Panc1 (cell line): Measurements from ENCODE around the gene NGB. TPM values are rescaled to one million over a fixed set of nuclear protein-coding genes. Genes with fewer than 3 reads are reported as not detected.
A peak's percentile ranks its signal among the peaks of the same experiment; 100 is the strongest.

ENCODE experiments used
- ATAC-seq: fragments of 200-7000 bp; cut with Tn5 transposase; 2 replicates; pipeline ENCODE4 v1.9.1; 2020; ENCODE audit warnings: mild to moderate bottlenecking, moderate library complexity
- BruUV-seq: library from RNA; stranded (reverse); fragments of 400-500 nt; replicated peaks from 2 replicates; lab custom pipeline; 2021; lab: Mats Ljungman, UMichigan
- CTCF ChIA-PET: fragments of 300-600 bp; sonication (Branson Sonifier 250); formaldehyde crosslinking; loops from one replicate; lab custom pipeline; 2022; ENCODE audit warnings: antibody characterized with exemption; lab: Charles Lee
- POLR2A ChIA-PET: fragments of 300-600 bp; sonication (Branson Sonifier 250); formaldehyde crosslinking; loops from one replicate; lab custom pipeline; 2022; ENCODE audit warnings: antibody characterized with exemption; lab: Charles Lee
- DNase-seq: peaks from one replicate; pipeline ENCODE4 v3.0.0-alpha.2; 2010; ENCODE audit warnings: low read depth, low spot score
- H3K27ac ChIP-seq: 2 replicates; pipeline ENCODE4 v1.5.1; 2011; ENCODE audit warnings: mild to moderate bottlenecking, low read length, inconsistent platforms
- H3K27me3 ChIP-seq: fragments of 200-500 bp; sonication (Bioruptor generic); 2 replicates; pipeline ENCODE4 v1.6.0; 2014; ENCODE audit warnings: low read length, inconsistent platforms; ENCODE audit not compliant: control insufficient read depth, insufficient read depth
- H3K36me3 ChIP-seq: fragments of 200-500 bp; sonication (Bioruptor generic); 2 replicates; pipeline ENCODE4 v1.5.1; 2014; ENCODE audit warnings: inconsistent platforms, mild to moderate bottlenecking, low read length, moderate library complexity; ENCODE audit not compliant: control insufficient read depth, insufficient read depth
- H3K4me1 ChIP-seq: 2 replicates; pipeline ENCODE4 v1.5.1; 2011; ENCODE audit warnings: inconsistent platforms, mild to moderate bottlenecking, low read length, moderate library complexity; ENCODE audit not compliant: control insufficient read depth, insufficient read depth
- H3K4me3 ChIP-seq, 2 experiments: 2 replicates each; pipeline ENCODE4 v1.5.1; 2011 to 2012; ENCODE audit warnings: low read depth in 2 of 2, low read length in 2 of 2, mild to moderate bottlenecking in 2 of 2, inconsistent platforms in 1 of 2, moderate library complexity in 1 of 2
- H3K9me3 ChIP-seq: fragments of 200-500 bp; sonication (Bioruptor generic); 2 replicates; pipeline ENCODE4 v1.5.1; 2014; ENCODE audit warnings: low read depth, mild to moderate bottlenecking, inconsistent platforms, low read length, moderate library complexity; ENCODE audit not compliant: control insufficient read depth, insufficient read depth
- POLR2AphosphoS5 ChIP-seq: IDR thresholded peaks from 2 replicates; pipeline ENCODE4 v1.6.1; 2012; ENCODE audit warnings: mild to moderate bottlenecking, low read depth, low read length, moderate library complexity
- SIN3A ChIP-seq: IDR thresholded peaks from 2 replicates; pipeline ENCODE4 v1.6.1; 2012; ENCODE audit warnings: low read depth, mild to moderate bottlenecking, low read length, moderate library complexity, borderline replicate concordance; ENCODE audit not compliant: insufficient read depth
- TCF7L2 ChIP-seq: IDR thresholded peaks from 2 replicates; pipeline ENCODE4 v1.6.1; 2011; ENCODE audit warnings: mild to moderate bottlenecking, low read depth, low read length, inconsistent platforms
- in situ Hi-C: cut with HindIII; loops from 2 replicates; pipeline ENCODE4 v1.10.0; 2016; ENCODE audit warnings: low sequenced_read_pairs, low pct_unique_long_range_greater_than_20kb
- intact Hi-C: fragments of 100-400 bp; cut with micrococcal nuclease; formaldehyde crosslinking; loops from one replicate; pipeline ENCODE4 v1.10.0; 2022; ENCODE audit not compliant: unreplicated experiment
- total RNA-seq: library from RNA; stranded (reverse); gene quantifications from one replicate; pipeline ENCODE4 v1.2.1, GENCODE V29; 2021; ENCODE audit not compliant: unreplicated experiment
- TF ChIP-seq, protein P1 (sequence below), 2 experiments: IDR thresholded peaks; 2 replicates each; pipeline ENCODE4 v1.6.1; 2011 to 2012; ENCODE audit warnings: low read depth in 2 of 2, control low read depth in 1 of 2, low read length in 1 of 2, mild to moderate bottlenecking in 1 of 2, moderate library complexity in 1 of 2; ENCODE audit not compliant: insufficient read depth in 1 of 2
- TF ChIP-seq, protein P2 (sequence below): fragments of 450-650 bp; IDR thresholded peaks from 2 replicates; pipeline ENCODE4 v1.5.1; 2017; ENCODE audit warnings: mild to moderate bottlenecking

NGB gene
- total RNA-seq, 1 experiment from 2014 or later: not detected

DNA sequence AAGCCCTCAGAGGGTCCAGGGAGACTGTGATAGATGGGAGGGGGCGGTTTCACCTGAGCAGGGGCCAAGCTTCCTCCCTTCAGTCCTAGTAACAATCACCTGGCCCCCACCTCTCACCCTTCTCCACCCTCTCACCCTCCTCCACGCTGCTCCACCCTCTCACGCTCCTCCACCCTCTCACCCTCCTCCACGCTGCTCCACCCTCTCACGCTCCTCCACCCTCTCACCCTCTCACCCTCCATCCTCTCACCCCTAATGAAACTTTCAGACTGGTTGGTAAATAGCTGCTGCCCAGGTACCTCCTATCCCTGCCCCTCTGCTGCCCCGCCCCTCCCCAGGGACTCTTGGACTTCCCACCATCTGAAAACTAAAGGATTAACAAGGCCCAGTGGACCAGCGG, 34.2 kb downstream of the NGB start:
- Histone ChIP-seq H3K4me1 (no peaks in the 10 kb centered on the region), H3K27ac (no peak overlapping the region), H3K9me3 (no peaks in the 10 kb centered on the region), H3K27me3 (no peaks in the 10 kb centered on the region), H3K36me3 (no peaks in the 10 kb centered on the region), H3K4me3 (no peak overlapping the region)
- intact Hi-C loops: no loop called here
- in situ Hi-C loops: no loop called here
- POLR2A ChIA-PET: no interaction called here
- no peak for TF ChIP-seq POLR2AphosphoS5
- TF ChIP-seq, protein P1, sequence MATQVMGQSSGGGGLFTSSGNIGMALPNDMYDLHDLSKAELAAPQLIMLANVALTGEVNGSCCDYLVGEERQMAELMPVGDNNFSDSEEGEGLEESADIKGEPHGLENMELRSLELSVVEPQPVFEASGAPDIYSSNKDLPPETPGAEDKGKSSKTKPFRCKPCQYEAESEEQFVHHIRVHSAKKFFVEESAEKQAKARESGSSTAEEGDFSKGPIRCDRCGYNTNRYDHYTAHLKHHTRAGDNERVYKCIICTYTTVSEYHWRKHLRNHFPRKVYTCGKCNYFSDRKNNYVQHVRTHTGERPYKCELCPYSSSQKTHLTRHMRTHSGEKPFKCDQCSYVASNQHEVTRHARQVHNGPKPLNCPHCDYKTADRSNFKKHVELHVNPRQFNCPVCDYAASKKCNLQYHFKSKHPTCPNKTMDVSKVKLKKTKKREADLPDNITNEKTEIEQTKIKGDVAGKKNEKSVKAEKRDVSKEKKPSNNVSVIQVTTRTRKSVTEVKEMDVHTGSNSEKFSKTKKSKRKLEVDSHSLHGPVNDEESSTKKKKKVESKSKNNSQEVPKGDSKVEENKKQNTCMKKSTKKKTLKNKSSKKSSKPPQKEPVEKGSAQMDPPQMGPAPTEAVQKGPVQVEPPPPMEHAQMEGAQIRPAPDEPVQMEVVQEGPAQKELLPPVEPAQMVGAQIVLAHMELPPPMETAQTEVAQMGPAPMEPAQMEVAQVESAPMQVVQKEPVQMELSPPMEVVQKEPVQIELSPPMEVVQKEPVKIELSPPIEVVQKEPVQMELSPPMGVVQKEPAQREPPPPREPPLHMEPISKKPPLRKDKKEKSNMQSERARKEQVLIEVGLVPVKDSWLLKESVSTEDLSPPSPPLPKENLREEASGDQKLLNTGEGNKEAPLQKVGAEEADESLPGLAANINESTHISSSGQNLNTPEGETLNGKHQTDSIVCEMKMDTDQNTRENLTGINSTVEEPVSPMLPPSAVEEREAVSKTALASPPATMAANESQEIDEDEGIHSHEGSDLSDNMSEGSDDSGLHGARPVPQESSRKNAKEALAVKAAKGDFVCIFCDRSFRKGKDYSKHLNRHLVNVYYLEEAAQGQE (IDR thresholded peaks at IDR 0.05; ENCODE audit: insufficient read depth in 1 of 2, low read depth in 2 of 2, low read length in 1 of 2): no peak
- TF ChIP-seq, protein P2, sequence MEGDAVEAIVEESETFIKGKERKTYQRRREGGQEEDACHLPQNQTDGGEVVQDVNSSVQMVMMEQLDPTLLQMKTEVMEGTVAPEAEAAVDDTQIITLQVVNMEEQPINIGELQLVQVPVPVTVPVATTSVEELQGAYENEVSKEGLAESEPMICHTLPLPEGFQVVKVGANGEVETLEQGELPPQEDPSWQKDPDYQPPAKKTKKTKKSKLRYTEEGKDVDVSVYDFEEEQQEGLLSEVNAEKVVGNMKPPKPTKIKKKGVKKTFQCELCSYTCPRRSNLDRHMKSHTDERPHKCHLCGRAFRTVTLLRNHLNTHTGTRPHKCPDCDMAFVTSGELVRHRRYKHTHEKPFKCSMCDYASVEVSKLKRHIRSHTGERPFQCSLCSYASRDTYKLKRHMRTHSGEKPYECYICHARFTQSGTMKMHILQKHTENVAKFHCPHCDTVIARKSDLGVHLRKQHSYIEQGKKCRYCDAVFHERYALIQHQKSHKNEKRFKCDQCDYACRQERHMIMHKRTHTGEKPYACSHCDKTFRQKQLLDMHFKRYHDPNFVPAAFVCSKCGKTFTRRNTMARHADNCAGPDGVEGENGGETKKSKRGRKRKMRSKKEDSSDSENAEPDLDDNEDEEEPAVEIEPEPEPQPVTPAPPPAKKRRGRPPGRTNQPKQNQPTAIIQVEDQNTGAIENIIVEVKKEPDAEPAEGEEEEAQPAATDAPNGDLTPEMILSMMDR: no peak
- no peak for TF ChIP-seq SIN3A
- TF ChIP-seq TCF7L2: no peak
- DNase-seq: no peak
- CTCF ChIA-PET: interaction anchor here (1.3 kb wide), 1 partner anchor 24 kb away, joined by 3 read pairs; no protein-coding TSS in a partner anchor
- no TSS peak for BruUV-seq
- ATAC-seq: peak; percentile 39; the same call in 1 of the 2 replicates

DNA sequence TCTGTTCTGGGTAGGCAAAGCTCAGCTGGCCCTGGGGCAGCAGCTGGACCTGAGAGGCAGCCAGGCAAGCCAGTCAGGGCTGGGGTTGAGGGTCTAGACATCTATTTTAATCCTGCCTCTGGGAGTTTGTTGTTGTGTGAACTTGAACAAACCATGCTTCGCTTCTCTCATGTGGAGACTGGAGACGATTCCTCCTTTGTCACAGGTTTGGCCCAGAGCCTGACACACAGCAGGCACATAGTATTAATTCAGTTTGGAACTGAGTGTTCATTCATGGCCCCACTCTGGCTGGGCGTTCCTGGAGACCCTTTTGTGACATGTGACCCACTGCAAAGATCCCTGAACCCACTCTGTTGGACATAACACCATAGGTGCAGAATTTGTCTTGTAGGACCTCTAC, 39.3 kb downstream of the NGB start:
- H3K36me3 ChIP-seq: no peaks in the 10 kb centered on the region
- H3K4me1 ChIP-seq: no peaks in the 10 kb centered on the region
- no peak overlapping the region for H3K27ac ChIP-seq
- POLR2A ChIA-PET: no interaction called here
- no peaks in the 10 kb centered on the region for H3K27me3 ChIP-seq
- DNase-seq: no peak
- intact Hi-C loops (no loop called here), in situ Hi-C loops (no loop called here)
- CTCF ChIA-PET: no interaction called here
- H3K4me3 ChIP-seq: no peak overlapping the region
- BruUV-seq: no TSS peak
- H3K9me3 ChIP-seq: no peaks in the 10 kb centered on the region
- TF ChIP-seq, protein P1 (IDR thresholded peaks at IDR 0.05; ENCODE audit: insufficient read depth in 1 of 2, low read depth in 2 of 2, low read length in 1 of 2): no peak
- no peak for TF ChIP-seq TCF7L2
- no peak for TF ChIP-seq POLR2AphosphoS5
- TF ChIP-seq SIN3A: no peak
- TF ChIP-seq, protein P2: no peak
- no peak for ATAC-seq
